Midbrain (tissue), 1 donor: ENCODE measurements around the gene SRM.
"Not testable (repeated sequence)": the region's sequence is repeated elsewhere in the genome, so short reads cannot be mapped to it uniquely, and the experiment has no call there.

ENCODE experiments used
- DNase-seq: peaks from one replicate; lab custom pipeline; 2025; lab: John Stamatoyannopoulos, UW

SRM gene

DNA sequence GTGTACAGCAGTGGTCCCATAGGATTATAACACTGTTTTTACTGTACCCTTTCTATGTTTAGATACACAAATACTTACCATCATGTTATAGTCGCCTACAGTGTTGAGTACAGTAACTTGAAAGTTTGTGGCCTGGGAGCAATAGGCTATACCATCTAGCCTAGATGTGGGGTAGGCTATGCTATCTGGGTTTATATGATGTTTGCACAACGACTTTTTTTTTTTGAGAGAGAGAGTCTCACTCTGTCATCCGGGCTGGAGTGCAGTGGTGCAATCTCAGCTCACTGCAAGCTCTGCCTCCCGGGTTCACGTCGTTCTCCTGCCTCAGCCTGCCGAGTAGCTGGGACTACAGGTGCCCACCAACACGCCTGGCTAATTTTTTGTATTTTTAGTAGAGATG is 40.5 kb downstream of the SRM start:
- not testable (repeated sequence) for DNase-seq

DNA sequence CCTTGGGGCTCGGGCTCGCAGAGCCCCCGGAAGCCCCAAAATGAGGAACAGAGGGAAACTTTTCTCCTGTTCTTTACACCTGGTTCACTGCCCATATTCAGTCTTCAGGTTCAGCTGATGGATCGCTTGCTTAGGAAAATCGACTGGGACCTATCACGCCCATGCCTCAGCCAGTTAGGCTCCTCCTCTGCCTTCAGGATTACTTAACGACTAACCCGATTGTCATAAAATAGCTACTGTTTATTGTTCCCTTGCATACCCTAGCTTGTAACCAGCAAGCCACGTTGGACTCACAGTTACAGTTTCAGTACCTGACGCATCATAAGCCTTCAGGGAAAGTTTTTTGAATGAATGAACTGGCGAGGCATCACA is 46.7 kb downstream of the SRM start:
- no peak for DNase-seq

GRCh38 chr1:11012260-11013159 is 47.3 kb downstream of the SRM start, which contains the start of gene TARDBP:
TSS of gene TARDBP (plus strand) at chr1:11012654. CDS start at chr1:11013728, 1,074 bp downstream.
- peak; percentile 97 for DNase-seq
